ENCODE measurements around the gene ANKRD36B.
"Not testable (repeated sequence)": the region's sequence is repeated elsewhere in the genome, so short reads cannot be mapped to it uniquely, and the experiment has no call there.

Gene ANKRD36B

GRCh38 chr2:97589598-97590510 lies at the start of gene ANKRD36B:
TSS of gene ANKRD36B (minus strand) at chr2:97589877. CDS start at chr2:97589685, 192 bp downstream.
- DNase-seq (ENCODE audit: low spot score): peak; percentile 62

- DNase-seq (ENCODE audit: low spot score): not testable (repeated sequence)
Measured at GRCh38 chr2:97626049-97626430, 36.4 kb upstream of the ANKRD36B start.

DNA sequence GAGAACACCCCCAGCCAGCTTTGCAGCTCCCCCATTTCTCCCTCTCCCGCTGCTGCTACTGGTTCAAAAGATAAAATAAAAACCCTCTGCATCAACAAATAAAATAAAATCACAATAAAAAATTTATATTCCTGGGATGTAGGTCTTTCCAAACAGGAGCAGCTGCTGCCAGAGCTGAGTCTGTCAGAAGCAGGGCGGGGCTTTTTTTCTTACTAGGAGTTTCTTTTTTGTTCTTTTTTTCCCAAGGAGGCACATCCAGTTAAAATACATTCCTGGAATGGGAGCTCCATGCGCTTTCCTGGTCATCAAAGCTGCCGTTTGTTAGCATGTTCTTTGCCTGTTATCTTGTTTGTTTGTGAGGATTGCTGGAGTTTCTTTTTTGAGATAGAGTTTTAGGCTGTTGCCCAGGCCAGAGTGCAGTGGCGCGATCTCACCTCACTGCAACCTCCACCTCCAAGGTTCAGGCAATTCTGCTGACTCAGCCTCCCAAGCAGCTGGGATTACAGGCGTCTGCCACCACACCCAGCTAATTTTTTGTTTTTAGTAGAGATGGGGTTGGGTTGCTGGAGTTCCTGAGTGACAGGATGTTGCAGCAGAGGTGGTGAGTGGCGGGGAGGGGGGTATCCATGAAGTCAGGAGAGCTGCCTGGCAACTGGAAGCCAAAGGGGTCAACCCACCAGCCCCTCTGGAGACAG lies 35.8 kb upstream of the ANKRD36B start:
- not testable (repeated sequence) for DNase-seq (ENCODE audit: low spot score)

DNA sequence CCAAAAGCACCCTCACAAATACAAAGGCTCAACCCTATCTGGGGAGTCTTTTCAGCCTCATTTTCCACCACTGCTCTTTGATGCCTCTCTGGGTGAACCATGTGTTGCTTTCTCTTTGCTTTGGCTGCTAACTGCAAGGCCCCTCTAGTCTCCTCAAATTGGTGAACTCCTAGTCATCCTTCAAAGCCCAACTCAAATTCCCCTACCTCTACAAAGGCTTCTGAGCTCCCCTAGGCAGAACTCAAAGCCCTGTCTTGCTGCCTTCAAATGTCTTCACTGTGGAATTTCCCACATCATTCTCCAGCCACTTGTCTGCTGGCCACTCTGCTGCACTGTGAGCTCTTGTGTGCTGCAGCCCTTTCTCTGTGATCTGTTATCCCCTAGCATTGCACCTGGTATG lies 33.3 kb upstream of the ANKRD36B start:
- DNase-seq (ENCODE audit: low spot score): not testable (repeated sequence)

- DNase-seq (ENCODE audit: low spot score): not testable (repeated sequence)
Measured at GRCh38 chr2:97620492-97620891, 30.8 kb upstream of the ANKRD36B start.

- DNase-seq (ENCODE audit: low spot score): not testable (repeated sequence)
Measured at GRCh38 chr2:97618939-97619827, 29.5 kb upstream of the ANKRD36B start.

DNA sequence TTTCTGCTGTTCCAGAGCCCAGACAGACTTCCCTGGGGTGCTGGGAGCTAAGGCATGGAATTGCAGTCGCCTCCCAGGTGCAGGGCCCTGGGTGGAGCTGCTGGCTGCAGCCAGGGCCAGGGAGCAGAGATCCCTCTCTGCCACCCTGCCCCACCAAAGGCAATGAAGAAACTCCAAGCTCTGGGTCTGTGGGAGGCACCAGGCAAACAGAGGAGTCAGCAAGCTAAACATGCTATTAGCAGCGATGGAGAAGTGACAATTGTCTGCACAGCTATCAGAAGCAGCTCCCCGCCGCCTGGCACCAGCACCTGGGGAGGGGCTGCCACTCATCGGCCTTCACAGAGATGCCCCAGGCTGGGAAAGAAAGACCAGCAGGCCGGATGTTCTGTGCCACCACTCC lies 28.2 kb upstream of the ANKRD36B start:
- no peak for DNase-seq (ENCODE audit: low spot score)

GRCh38 chr2:97615746-97616145 lies 26.1 kb upstream of the ANKRD36B start:
- not testable (repeated sequence) for DNase-seq (ENCODE audit: low spot score)

GRCh38 chr2:97611895-97612294 lies 22.2 kb upstream of the ANKRD36B start:
- DNase-seq (ENCODE audit: low spot score): not testable (repeated sequence)

GRCh38 chr2:97608745-97609144 lies 19.1 kb upstream of the ANKRD36B start:
- DNase-seq (ENCODE audit: low spot score): not testable (repeated sequence)

GRCh38 chr2:97605524-97606339 lies 16.1 kb upstream of the ANKRD36B start:
- not testable (repeated sequence) for DNase-seq (ENCODE audit: low spot score)

DNA sequence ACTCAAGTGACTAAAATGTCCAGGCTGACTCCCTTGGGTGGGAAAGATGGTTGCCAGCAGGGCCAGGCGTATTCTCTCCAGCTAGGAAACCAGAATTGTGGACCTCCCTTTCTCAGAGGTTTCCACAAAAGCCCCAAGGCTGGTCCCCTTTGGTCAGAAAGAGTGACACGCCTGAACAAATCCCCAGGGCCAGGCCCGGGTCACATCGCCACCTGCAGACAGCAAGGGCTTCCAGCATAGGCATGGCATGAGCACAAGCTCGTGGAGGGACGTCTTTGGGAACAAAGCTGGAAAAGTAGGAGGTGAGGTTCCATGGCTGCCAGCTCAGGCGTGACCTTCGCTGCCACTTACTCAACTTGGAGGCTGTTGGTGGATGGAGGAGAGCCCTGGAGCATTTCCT lies 15.4 kb upstream of the ANKRD36B start:
- DNase-seq (ENCODE audit: low spot score): not testable (repeated sequence)

GRCh38 chr2:97601537-97601936 lies 11.9 kb upstream of the ANKRD36B start:
- not testable (repeated sequence) for DNase-seq (ENCODE audit: low spot score)

- not testable (repeated sequence) for DNase-seq (ENCODE audit: low spot score)
Measured at GRCh38 chr2:97596180-97596579, 6.5 kb upstream of the ANKRD36B start.

GRCh38 chr2:97593520-97593919 lies 3.8 kb upstream of the ANKRD36B start:
- not testable (repeated sequence) for DNase-seq (ENCODE audit: low spot score)

DNA sequence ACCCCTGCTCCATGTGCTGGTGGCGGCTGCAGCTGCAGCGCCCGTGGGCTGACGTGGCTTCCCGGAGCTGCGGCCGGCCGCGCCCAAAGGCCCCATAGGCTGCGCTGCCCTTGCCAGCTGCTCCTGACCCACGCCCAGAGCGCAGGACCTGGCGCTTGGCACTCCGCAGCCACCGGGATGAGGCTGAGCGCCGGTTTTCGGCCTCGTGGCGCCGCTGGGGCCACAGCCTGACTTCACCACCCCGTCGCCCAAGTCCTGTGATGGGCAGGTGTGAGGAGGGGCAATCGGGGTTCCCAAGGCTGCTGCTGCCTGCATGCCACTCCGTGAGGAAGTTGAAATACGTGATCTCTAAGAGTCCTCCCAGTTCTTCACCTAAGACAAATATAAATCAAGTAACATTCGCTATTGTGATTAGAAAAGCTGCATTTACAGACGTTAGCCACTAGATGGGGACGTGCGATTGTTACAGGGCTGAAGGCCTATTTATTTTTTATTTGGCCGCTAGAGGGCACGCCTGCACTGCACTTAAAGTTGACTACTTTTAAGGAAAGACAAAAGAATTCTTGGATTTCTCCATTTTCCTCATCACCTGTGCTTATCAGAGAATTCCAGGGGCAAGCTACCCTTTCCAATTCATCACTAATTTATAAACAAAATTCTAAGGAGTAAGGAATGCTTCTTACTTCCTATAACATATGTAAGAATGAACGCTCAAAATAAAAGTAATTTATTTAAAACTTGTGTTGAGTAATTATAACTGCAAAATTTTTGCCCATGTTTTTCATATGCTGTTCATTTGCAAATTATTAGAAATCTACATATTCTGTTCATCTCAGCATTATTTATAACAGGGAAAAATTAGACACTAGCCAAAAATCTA lies 1.1 kb upstream of the ANKRD36B start:
- DNase-seq (ENCODE audit: low spot score): peak; percentile 90

DNA sequence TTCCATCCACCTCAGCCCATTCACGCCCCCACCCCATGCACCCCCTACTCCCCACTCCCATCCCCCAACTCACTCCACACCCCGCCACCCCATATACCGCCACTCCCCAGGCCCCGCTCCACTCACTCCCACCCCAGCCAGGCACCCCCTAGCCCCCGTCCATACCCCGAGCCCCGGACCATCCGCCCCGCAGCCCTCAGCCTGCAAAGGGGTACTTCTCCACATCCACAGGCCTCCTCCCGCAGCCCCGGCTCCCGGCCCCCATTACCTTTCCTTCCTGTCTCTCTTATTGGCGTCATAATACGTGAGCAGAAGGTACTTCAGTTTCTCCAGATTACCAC lies 450 bp downstream of the ANKRD36B start:
- DNase-seq (ENCODE audit: low spot score): not testable (repeated sequence)

DNA sequence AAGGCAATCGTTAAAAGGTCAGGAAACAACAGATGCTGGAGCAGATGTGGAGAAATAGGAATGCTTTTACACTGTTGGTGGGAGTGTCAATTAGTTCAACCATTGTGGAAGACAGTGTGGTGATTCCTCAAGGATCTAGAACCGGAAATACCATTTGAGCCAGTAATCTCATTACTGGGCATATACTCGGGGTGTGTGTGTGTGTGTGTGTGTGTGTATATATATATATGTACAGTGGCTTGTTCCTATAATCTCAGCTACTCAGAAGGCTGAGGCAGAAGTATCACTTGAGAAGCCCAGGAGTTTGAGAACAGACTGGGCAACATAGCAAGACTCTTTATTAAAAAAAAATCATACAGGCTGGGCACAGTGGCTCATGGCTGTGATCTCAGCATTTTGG lies 24.0 kb downstream of the ANKRD36B start:
- not testable (repeated sequence) for DNase-seq (ENCODE audit: low spot score)

DNA sequence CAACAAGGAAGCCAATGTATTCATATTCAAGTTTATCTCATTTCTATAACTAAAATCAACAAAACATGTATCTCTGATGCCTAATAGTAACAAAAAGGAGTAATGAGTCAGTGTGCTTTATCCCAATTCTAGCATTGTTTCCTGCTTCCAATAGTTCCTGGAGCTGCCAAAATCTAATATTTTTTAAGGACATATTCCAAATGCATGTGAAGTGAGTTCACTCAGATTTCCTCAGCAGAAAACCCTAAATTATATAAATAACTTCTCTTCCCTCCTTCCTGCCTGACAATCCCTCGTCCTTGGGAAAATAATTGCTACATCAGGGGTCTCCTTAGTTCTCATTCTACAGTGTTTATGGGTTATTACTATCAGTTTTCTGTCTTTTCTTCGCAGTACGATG lies 37.3 kb downstream of the ANKRD36B start:
- DNase-seq (ENCODE audit: low spot score): not testable (repeated sequence)

GRCh38 chr2:97550498-97550897 lies 39.2 kb downstream of the ANKRD36B start:
- DNase-seq (ENCODE audit: low spot score): not testable (repeated sequence)

Data from activated CD4-positive, alpha-beta T cell treated with anti-CD3 and anti-CD28 coated beads, Interleukin-2, Interleukin-4, amounts not matched to agents 100 ng/mL and 50 ng/mL, durations not matched to agents 16 hours and 8 hours (primary cell).